Measurements from ENCODE around the gene ECT2.

GRCh38 chr3:172859041-172859440, 108.5 kb downstream of the ECT2 start:
- TF ChIP-seq SUZ12 (IDR thresholded peaks at IDR 0.05; ENCODE audit: low read length) (no peak), ZNF274 (IDR thresholded peaks at IDR 0.05; ENCODE audit: borderline replicate concordance, extremely low read depth, low read length) (no peak), CTCF (IDR thresholded peaks at IDR 0.05; ENCODE audit: control extremely low read depth in 1 of 3, insufficient read depth in 1 of 3, low read depth in 1 of 3, low read length in 3 of 3) (no peak), USF2 (IDR thresholded peaks at IDR 0.05; ENCODE audit: low read length) (no peak), POLR2A (IDR thresholded peaks at IDR 0.05; ENCODE audit: control extremely low read depth in 1 of 2, low read depth in 2 of 2, low read length in 2 of 2) (no peak), EZH2 (IDR thresholded peaks at IDR 0.05; ENCODE audit: low read depth, low read length, severe bottlenecking) (no peak), MAX (IDR thresholded peaks at IDR 0.05) (no peak), CHD2 (IDR thresholded peaks at IDR 0.05; ENCODE audit: low read length) (no peak), CEBPB (IDR thresholded peaks at IDR 0.05; ENCODE audit: low read depth, low read length) (no peak), KDM4A (IDR thresholded peaks at IDR 0.05; ENCODE audit: low read depth, low read length, severe bottlenecking) (no peak), SP1 (IDR thresholded peaks at IDR 0.05; ENCODE audit: low read depth, low read length) (no peak), BCL11A (IDR thresholded peaks at IDR 0.05; ENCODE audit: low read depth in 2 of 2, low read length in 2 of 2) (no peak), TAF1 (IDR thresholded peaks at IDR 0.05; ENCODE audit: low read depth, low read length) (no peak)
